ENCODE data around the gene CTDP1. TPM values are rescaled to one million over a fixed set of nuclear protein-coding genes. Genes with fewer than 3 reads are reported as not detected.

CTDP1 gene
- polyA plus RNA-seq, 4 donors = 12.4 to 20.1 (median 16.1) TPM

DNA sequence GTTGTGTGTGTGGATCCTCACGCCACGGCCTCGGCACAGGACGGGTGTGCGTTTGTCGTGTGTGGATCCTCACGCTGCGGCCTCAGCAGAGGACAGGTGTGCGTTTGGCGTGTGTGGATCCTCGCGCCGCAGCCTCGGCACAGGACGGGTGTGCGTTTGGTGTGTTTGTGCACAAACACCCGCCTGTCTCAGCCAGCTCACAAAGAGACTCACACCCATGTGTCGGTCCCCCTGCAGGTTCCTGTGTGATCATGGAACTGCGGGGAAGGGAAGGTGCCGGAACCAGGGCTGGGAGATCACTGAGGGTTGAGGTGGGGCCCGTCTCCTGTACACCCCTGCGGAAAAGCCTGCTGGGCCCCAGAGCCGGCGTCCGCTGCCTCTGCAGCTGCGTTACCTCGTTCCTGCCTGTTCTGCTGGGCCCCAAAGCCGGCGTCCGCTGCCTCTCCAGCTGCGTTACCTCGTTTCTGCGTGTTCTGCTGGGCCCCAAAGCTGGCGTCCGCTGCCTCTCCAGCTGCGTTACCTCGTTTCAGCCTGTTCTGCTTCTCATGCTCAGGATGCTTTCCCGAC lies 53.6 kb downstream of the CTDP1 start:
- 96 to 99% (median 98%) methylated on average over 38 of the region's 38 CpGs for WGBS, 3 donors
- FAIRE-seq = no peak
- H3K36me3 ChIP-seq (ENCODE audit: control insufficient read depth in 3 of 3, insufficient read depth in 2 of 3, low read depth in 1 of 3, low read length in 3 of 3) = peaks cover 32 to 81% (median 49%) of the 10 kb centered on the region in 3 donors

DNA sequence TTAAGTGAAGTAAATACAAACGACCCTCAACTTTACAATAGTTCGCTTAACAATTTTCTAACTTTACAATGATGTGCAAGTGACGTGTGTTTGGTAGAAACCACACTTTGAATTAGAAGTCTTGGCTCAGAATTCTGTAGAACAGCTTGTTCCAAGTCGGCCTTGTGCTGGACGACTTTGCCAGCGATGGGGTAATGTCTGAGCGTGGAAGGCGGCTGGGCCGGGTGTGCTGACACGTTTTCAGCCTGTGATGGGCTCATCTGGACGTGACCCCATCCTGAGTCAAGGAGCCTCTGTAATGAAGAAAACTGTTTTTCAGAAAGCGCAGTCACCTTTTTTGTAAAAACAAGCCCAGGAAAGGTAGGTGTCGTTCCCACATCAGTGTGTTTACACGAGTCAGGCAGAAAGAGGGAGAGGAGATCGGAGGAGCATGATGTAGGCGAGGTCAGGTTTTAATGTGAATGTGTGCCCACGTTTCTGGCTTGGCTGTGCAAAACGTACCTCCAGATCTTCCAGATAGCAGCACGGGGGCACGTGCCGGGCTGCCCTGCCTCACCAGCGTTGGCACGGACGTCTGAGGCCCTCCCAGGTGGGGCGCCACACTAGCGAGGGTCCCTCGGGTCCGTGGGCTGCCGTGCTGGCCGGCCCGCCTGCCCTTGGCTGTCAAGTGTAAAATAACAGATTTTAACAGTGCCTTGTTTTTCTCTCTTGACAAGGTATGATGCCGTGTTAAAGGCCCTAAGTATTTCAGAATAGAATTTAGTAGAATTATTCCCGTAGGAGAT lies 54.6 kb downstream of the CTDP1 start:
- 91 to 97% (median 92%) methylated on average over 33 of the region's 33 CpGs for WGBS, 3 donors

More for the DNA sequence above, 53.6 kb downstream of the CTDP1 start:
- H3K4me1 ChIP-seq (ENCODE audit: control insufficient read depth in 3 of 3, insufficient read depth in 2 of 3, low read depth in 1 of 3, low read length in 2 of 3) = no peaks in the 10 kb centered on the region
- H3K9me3 ChIP-seq (ENCODE audit: control insufficient read depth in 2 of 2, insufficient read depth in 1 of 2, low read depth in 1 of 2, low read length in 1 of 2) = peaks cover 9 to 43% of the 10 kb centered on the region in 2 donors
- H3K27ac ChIP-seq (ENCODE audit: low read depth in 1 of 3, low read length in 2 of 3) = no peak overlapping the region
- no peak overlapping the region for H3K4me3 ChIP-seq (ENCODE audit: low read depth in 1 of 3, low read length in 3 of 3)
- no peak for DNase-seq
- no peaks in the 10 kb centered on the region for H3K27me3 ChIP-seq (ENCODE audit: control insufficient read depth in 3 of 3, insufficient read depth in 3 of 3, low read length in 3 of 3)

DNA sequence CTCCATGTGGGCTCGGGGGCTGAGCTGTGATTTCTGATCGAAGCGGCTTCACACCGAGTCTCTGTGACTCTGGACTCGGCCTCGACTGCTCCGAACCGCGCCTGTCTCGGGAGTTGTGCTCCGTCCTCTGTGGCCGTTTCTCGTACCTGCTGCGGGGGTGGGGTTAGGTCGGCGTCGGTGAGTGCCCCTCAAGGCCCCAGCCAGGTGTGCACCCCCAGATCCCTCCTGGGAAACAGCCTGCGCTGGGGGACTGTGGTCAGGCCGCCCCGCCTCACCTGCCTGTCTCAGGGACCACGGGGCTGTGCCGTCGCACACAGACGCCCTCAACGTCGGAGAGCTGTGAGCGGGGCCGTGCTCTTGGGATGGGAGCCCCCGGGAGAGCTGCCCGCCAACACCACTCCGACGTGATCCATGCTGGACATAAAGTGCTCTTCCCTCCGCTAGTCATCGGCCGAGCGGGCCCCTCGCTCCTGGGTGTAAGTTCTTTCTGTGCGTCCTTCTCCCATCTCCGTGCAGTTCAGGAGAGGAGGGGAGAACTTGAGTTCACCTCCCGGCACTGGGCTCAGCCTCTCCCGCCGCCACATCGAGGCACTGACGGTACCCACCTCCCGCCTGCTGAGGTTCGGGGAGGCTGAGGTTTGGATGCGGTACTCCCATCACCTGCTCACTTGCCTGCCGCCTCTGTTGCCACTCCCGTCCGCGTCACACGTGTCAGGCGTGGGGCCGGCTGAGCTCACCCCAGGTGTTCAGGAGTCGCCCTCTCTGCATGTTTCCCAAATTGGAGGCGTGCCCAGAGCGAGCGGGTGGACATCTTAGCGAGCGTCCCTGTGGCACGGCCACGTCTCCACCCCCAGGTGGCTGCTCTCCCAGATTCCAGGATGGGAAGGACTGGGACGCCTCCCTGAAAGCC lies 55.7 kb downstream of the CTDP1 start:
- FAIRE-seq (no peak), DNase-seq (no peak)
- H3K27ac ChIP-seq (ENCODE audit: low read depth in 1 of 3, low read length in 2 of 3) = no peak overlapping the region
- H3K36me3 ChIP-seq (ENCODE audit: control insufficient read depth in 3 of 3, insufficient read depth in 2 of 3, low read depth in 1 of 3, low read length in 3 of 3) = peaks cover 22 to 77% (median 39%) of the 10 kb centered on the region in 3 donors
- 97 to 98% (median 97%) methylated on average over 59 to 63 of the region's 63 CpGs for WGBS, 3 donors
- H3K9me3 ChIP-seq (ENCODE audit: control insufficient read depth in 2 of 2, insufficient read depth in 1 of 2, low read depth in 1 of 2, low read length in 1 of 2) = peaks cover 9 to 35% of the 10 kb centered on the region in 2 donors
- H3K27me3 ChIP-seq (ENCODE audit: control insufficient read depth in 3 of 3, insufficient read depth in 3 of 3, low read length in 3 of 3) = no peaks in the 10 kb centered on the region
- no peaks in the 10 kb centered on the region for H3K4me1 ChIP-seq (ENCODE audit: control insufficient read depth in 3 of 3, insufficient read depth in 2 of 3, low read depth in 1 of 3, low read length in 2 of 3)
- H3K4me3 ChIP-seq (ENCODE audit: low read depth in 1 of 3, low read length in 3 of 3) = no peak overlapping the region

More for the DNA sequence above, 54.6 kb downstream of the CTDP1 start:
- Histone ChIP-seq H3K4me1 (ENCODE audit: control insufficient read depth in 3 of 3, insufficient read depth in 2 of 3, low read depth in 1 of 3, low read length in 2 of 3) (no peaks in the 10 kb centered on the region), H3K27me3 (ENCODE audit: control insufficient read depth in 3 of 3, insufficient read depth in 3 of 3, low read length in 3 of 3) (no peaks in the 10 kb centered on the region), H3K36me3 (ENCODE audit: control insufficient read depth in 3 of 3, insufficient read depth in 2 of 3, low read depth in 1 of 3, low read length in 3 of 3) (peaks cover 27 to 79% (median 44%) of the 10 kb centered on the region in 3 donors), H3K9me3 (ENCODE audit: control insufficient read depth in 2 of 2, insufficient read depth in 1 of 2, low read depth in 1 of 2, low read length in 1 of 2) (peaks cover 9 to 41% of the 10 kb centered on the region in 2 donors), H3K4me3 (ENCODE audit: low read depth in 1 of 3, low read length in 3 of 3) (no peak overlapping the region), H3K27ac (ENCODE audit: low read depth in 1 of 3, low read length in 2 of 3) (no peak overlapping the region)
- no peak for DNase-seq
- no peak for FAIRE-seq

DNA sequence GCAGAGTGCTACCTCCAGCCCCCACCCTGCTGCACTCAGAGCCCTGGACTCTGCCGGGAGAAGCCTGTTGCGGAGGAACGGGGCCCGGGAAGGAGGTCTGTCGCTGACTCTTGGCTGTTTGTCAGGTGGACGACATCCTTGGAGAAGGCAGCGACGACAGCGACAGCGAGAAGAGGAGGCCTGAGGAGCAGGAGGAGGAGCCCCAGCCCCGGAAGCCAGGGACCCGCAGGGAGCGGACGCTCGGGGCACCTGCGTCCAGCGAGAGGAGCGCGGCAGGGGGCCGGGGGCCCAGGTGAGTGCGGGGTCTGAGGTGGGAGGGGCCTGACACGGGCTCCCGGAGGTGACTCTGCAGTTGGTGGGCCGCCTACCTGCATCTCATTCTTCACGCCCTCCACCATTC lies 56.6 kb downstream of the CTDP1 start:
- DNase-seq = no peak
- peaks cover 26 to 73% (median 30%) of the 10 kb centered on the region in 3 donors for H3K36me3 ChIP-seq (ENCODE audit: control insufficient read depth in 3 of 3, insufficient read depth in 2 of 3, low read depth in 1 of 3, low read length in 3 of 3)

DNA sequence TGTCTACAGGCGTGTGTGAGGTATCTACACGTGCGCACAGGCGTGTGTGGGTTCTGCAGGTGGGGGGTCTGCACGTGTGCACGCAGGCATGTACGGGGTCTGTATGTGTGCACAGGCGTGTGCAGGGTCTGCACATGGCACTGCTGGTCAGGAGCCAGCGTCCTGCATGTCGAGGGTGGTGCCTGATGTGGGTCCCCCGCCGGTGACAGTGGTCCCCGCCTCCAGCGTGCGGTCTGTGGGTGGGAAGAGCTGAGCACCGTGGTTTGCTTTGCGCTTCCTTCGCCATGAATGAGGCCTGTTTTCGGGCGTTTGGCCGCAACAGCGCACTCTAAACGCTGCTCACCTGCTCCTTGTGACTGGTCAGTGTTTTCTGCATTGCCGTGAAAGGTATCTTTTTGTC lies 57.2 kb downstream of the CTDP1 start:
- H3K4me1 ChIP-seq (ENCODE audit: control insufficient read depth in 3 of 3, insufficient read depth in 2 of 3, low read depth in 1 of 3, low read length in 2 of 3) = no peaks in the 10 kb centered on the region
- H3K27ac ChIP-seq (ENCODE audit: low read depth in 1 of 3, low read length in 2 of 3) = no peak overlapping the region
- no peak overlapping the region for H3K4me3 ChIP-seq (ENCODE audit: low read depth in 1 of 3, low read length in 3 of 3)
- FAIRE-seq (no peak), DNase-seq (no peak)
- no peaks in the 10 kb centered on the region for H3K27me3 ChIP-seq (ENCODE audit: control insufficient read depth in 3 of 3, insufficient read depth in 3 of 3, low read length in 3 of 3)
- WGBS, 3 donors = 96 to 98% (median 97%) methylated on average over 24 of the region's 24 CpGs
- H3K9me3 ChIP-seq (ENCODE audit: control insufficient read depth in 2 of 2, insufficient read depth in 1 of 2, low read depth in 1 of 2, low read length in 1 of 2) = peaks cover 2 to 29% of the 10 kb centered on the region in 2 donors
- H3K36me3 ChIP-seq (ENCODE audit: control insufficient read depth in 3 of 3, insufficient read depth in 2 of 3, low read depth in 1 of 3, low read length in 3 of 3) = peaks cover 21 to 70% (median 23%) of the 10 kb centered on the region in 3 donors

More for the DNA sequence above, 56.6 kb downstream of the CTDP1 start:
- 96 to 98% (median 97%) methylated on average over 23 to 25 of the region's 25 CpGs for WGBS, 3 donors
- H3K4me3 ChIP-seq (ENCODE audit: low read depth in 1 of 3, low read length in 3 of 3) = no peak overlapping the region
- no peak for FAIRE-seq
- no peaks in the 10 kb centered on the region for H3K4me1 ChIP-seq (ENCODE audit: control insufficient read depth in 3 of 3, insufficient read depth in 2 of 3, low read depth in 1 of 3, low read length in 2 of 3)
- no peaks in the 10 kb centered on the region for H3K27me3 ChIP-seq (ENCODE audit: control insufficient read depth in 3 of 3, insufficient read depth in 3 of 3, low read length in 3 of 3)
- H3K27ac ChIP-seq (ENCODE audit: low read depth in 1 of 3, low read length in 2 of 3) = no peak overlapping the region
- peaks cover 3 to 34% of the 10 kb centered on the region in 2 donors for H3K9me3 ChIP-seq (ENCODE audit: control insufficient read depth in 2 of 2, insufficient read depth in 1 of 2, low read depth in 1 of 2, low read length in 1 of 2)

DNA sequence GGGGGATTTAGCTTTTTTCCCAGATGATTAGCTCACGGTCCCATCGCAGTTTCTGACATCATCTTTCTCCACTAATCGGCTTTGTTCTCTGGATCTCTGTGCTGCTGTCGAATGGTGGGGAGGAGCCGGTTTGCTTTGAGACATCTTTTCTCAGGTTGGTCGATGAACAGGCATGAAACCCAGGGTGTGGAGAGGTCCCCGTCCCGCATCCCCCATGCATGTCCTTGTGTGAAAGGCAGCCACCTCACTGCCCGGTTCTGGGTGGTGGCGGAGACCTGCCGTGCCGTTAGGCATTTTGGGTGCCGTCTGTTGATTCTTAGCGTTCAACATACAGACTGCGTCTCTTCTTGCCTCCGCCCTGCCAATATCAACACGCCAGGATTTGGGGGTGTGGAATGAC lies 57.8 kb downstream of the CTDP1 start:
- FAIRE-seq (no peak), DNase-seq (no peak)
- Histone ChIP-seq H3K4me3 (ENCODE audit: low read depth in 1 of 3, low read length in 3 of 3) (no peak overlapping the region), H3K36me3 (ENCODE audit: control insufficient read depth in 3 of 3, insufficient read depth in 2 of 3, low read depth in 1 of 3, low read length in 3 of 3) (peaks cover 21 to 75% (median 22%) of the 10 kb centered on the region in 3 donors), H3K27ac (ENCODE audit: low read depth in 1 of 3, low read length in 2 of 3) (no peak overlapping the region), H3K27me3 (ENCODE audit: control insufficient read depth in 3 of 3, insufficient read depth in 3 of 3, low read length in 3 of 3) (no peaks in the 10 kb centered on the region), H3K4me1 (ENCODE audit: control insufficient read depth in 3 of 3, insufficient read depth in 2 of 3, low read depth in 1 of 3, low read length in 2 of 3) (no peaks in the 10 kb centered on the region), H3K9me3 (ENCODE audit: control insufficient read depth in 2 of 2, insufficient read depth in 1 of 2, low read depth in 1 of 2, low read length in 1 of 2) (peaks cover 2 to 24% of the 10 kb centered on the region in 2 donors)
- 94 to 97% (median 96%) methylated on average over 17 of the region's 17 CpGs for WGBS, 3 donors

DNA sequence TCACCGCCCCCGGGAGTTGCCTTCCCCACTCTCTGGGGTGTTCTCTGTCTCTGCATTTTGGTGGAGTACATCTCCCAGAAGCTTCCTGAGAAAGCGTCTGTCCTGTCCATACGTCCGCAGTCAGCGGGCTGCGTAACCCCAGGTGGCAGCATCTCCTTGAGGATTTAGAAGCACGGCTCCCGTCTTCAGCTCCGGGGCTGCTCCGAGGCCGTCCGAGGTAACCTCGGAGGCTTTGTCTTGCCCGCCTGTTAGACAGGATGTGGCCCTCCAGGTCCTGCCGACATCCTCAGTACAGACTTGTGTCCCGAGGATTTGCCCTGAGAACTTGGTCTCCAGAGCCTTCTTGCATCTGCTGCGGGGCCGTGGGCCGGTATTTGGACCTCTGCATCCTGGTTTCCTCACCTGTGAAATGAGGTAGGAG lies 58.4 kb downstream of the CTDP1 start:
- H3K36me3 ChIP-seq (ENCODE audit: control insufficient read depth in 3 of 3, insufficient read depth in 2 of 3, low read depth in 1 of 3, low read length in 3 of 3) = peaks cover 21 to 74% (median 22%) of the 10 kb centered on the region in 3 donors
- no peaks in the 10 kb centered on the region for H3K4me1 ChIP-seq (ENCODE audit: control insufficient read depth in 3 of 3, insufficient read depth in 2 of 3, low read depth in 1 of 3, low read length in 2 of 3)
- FAIRE-seq (no peak), DNase-seq (no peak)
- no peaks in the 10 kb centered on the region for H3K27me3 ChIP-seq (ENCODE audit: control insufficient read depth in 3 of 3, insufficient read depth in 3 of 3, low read length in 3 of 3)
- no peak overlapping the region for H3K27ac ChIP-seq (ENCODE audit: low read depth in 1 of 3, low read length in 2 of 3)
- H3K4me3 ChIP-seq (ENCODE audit: low read depth in 1 of 3, low read length in 3 of 3) = no peak overlapping the region
- 90 to 95% (median 92%) methylated on average over 20 of the region's 20 CpGs for WGBS, 3 donors
- H3K9me3 ChIP-seq (ENCODE audit: control insufficient read depth in 2 of 2, insufficient read depth in 1 of 2, low read depth in 1 of 2, low read length in 1 of 2) = peaks cover 0 to 18% of the 10 kb centered on the region in 2 donors
